Peyer's patch (tissue), 4 donors: ENCODE measurements around the gene ZNF98.

Experiments used
- POLR2A ChIP-seq, 2 donors: fragments of 450-650 bp; IDR thresholded peaks; one replicate each; pipeline ENCODE4 v1.5.1; 2017; ENCODE audit warnings: antibody characterized with exemption in 2 of 2, mild to moderate bottlenecking in 2 of 2, moderate library complexity in 2 of 2
- TF ChIP-seq, protein P1 (sequence below), 6 experiments: fragments of 450-650 bp in 4 of 6; fragments of 200-600 bp in 2 of 6; sonication (generic) in 1 of 6; IDR thresholded peaks; one replicate each; pipeline ENCODE4 v1.5.1; 2017 to 2019; ENCODE audit warnings: antibody characterized with exemption in 6 of 6, mild to moderate bottlenecking in 3 of 6, moderate library complexity in 1 of 6

DNA sequence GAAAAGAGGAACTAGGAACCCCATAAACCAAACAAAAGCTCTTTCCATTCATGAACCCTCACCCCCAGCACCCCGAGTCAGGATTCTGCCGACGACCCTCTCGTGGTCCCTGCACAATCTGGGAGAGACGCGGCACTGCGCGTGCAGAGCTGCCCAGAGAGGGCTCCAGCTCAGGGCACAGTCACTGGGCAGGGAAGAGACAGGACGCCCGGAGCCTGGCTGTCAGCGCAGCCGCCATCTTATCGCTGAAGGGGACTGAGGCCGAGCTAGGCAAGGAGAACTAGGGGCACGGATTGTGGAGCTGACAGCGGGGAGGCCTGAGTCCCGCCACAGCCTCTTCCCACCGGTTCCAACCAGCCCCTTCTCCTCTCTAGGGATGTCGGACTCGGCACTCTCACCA lies 349 bp downstream of the ZNF98 start:
- TF ChIP-seq, protein P1, sequence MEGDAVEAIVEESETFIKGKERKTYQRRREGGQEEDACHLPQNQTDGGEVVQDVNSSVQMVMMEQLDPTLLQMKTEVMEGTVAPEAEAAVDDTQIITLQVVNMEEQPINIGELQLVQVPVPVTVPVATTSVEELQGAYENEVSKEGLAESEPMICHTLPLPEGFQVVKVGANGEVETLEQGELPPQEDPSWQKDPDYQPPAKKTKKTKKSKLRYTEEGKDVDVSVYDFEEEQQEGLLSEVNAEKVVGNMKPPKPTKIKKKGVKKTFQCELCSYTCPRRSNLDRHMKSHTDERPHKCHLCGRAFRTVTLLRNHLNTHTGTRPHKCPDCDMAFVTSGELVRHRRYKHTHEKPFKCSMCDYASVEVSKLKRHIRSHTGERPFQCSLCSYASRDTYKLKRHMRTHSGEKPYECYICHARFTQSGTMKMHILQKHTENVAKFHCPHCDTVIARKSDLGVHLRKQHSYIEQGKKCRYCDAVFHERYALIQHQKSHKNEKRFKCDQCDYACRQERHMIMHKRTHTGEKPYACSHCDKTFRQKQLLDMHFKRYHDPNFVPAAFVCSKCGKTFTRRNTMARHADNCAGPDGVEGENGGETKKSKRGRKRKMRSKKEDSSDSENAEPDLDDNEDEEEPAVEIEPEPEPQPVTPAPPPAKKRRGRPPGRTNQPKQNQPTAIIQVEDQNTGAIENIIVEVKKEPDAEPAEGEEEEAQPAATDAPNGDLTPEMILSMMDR (IDR thresholded peaks at IDR 0.05) = no peak
- no peak for TF ChIP-seq POLR2A (IDR thresholded peaks at IDR 0.05)
